ENCODE measurements around the gene TNFRSF4.

GRCh38 chr1:1245817-1246576 is 32.0 kb upstream of the TNFRSF4 start:
- no peak for TF ChIP-seq POLR2AphosphoS5 (IDR thresholded peaks at IDR 0.05; ENCODE audit: insufficient read depth in 1 of 2, low read depth in 1 of 2)
- TF ChIP-seq, protein P1, sequence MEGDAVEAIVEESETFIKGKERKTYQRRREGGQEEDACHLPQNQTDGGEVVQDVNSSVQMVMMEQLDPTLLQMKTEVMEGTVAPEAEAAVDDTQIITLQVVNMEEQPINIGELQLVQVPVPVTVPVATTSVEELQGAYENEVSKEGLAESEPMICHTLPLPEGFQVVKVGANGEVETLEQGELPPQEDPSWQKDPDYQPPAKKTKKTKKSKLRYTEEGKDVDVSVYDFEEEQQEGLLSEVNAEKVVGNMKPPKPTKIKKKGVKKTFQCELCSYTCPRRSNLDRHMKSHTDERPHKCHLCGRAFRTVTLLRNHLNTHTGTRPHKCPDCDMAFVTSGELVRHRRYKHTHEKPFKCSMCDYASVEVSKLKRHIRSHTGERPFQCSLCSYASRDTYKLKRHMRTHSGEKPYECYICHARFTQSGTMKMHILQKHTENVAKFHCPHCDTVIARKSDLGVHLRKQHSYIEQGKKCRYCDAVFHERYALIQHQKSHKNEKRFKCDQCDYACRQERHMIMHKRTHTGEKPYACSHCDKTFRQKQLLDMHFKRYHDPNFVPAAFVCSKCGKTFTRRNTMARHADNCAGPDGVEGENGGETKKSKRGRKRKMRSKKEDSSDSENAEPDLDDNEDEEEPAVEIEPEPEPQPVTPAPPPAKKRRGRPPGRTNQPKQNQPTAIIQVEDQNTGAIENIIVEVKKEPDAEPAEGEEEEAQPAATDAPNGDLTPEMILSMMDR (IDR thresholded peaks at IDR 0.05): no peak
